Tibial nerve (tissue), 3 donors: ENCODE data around the gene ZFP92.

Experiments
- CTCF ChIP-seq, 5 experiments: fragments of 200-600 bp in 3 of 5; fragments of 450-650 bp in 2 of 5; sonication (generic) in 3 of 5; IDR thresholded peaks; one replicate each; pipeline ENCODE4 v1.5.1; 2016 to 2019; ENCODE audit warnings: antibody characterized with exemption in 5 of 5, mild to moderate bottlenecking in 3 of 5, moderate library complexity in 2 of 5
- POLR2A ChIP-seq, 2 donors: fragments of 450-650 bp; IDR thresholded peaks; one replicate each; pipeline ENCODE4 v1.6.1; 2017; ENCODE audit warnings: antibody characterized with exemption in 2 of 2, mild to moderate bottlenecking in 2 of 2, moderate library complexity in 2 of 2

DNA sequence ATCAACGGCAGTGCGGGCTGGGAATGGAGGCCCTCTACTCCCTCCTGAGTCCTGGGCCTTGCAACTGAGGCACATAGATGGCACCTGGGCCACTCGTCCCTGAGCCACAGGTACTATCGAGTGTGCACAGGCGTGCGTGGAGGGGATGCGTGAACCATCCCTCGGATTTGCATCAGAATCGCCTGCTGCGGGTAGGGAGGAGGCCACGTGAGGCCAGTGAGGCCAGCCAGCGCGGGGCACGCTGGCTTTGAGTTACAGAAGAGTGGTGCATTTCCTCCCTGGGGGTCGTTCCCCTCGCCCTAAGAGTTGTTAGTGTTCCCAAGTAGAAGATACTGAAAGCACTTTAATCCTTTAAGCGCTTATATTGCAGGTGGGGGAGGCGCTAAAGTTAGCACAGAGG, 10.6 kb downstream of the ZFP92 start:
- TF ChIP-seq CTCF (IDR thresholded peaks at IDR 0.05) (no peak), POLR2A (IDR thresholded peaks at IDR 0.05) (no peak)
